ENCODE results near the gene SMAD6. TPM values are rescaled to one million over a fixed set of nuclear protein-coding genes. Genes with fewer than 3 reads are reported as not detected.

SMAD6 gene
- polyA plus RNA-seq, 1 of the 3 experiments (the other 2 are of a cell fraction): 4.5 TPM

- TF ChIP-seq PBX3 (IDR thresholded peaks at IDR 0.05): no peak
These were observed 120.5 kb downstream of the SMAD6 start (continued) for GRCh38 chr15:66822576-66822975.

- DNase-seq: no peak
- Histone ChIP-seq H3K9ac (no peak overlapping the region), H3K4me2 (no peak overlapping the region), H3K27me3 (ENCODE audit: insufficient read depth) (no peaks in the 10 kb centered on the region), H4K20me1 (ENCODE audit: insufficient read depth) (no peaks in the 10 kb centered on the region), H3K4me1 (ENCODE audit: control insufficient read depth in 1 of 2, insufficient read depth in 2 of 2, low read depth in 1 of 2, low read length in 1 of 2) (peaks cover 6 to 14% of the 10 kb centered on the region in 2 experiments; a peak in 3 of 4 replicates), H3K79me2 (ENCODE audit: insufficient read depth) (no peaks in the 10 kb centered on the region), H3K9me3 (no peaks in the 10 kb centered on the region), H3K27ac (ENCODE audit: low read depth in 2 of 2, low read length in 1 of 2) (no peak overlapping the region), H3F3A (replicated peaks; ENCODE audit: insufficient read depth) (no peaks in the 10 kb centered on the region), H3K36me3 (replicated peaks in 1 of 2; ENCODE audit: control insufficient read depth in 1 of 2, insufficient read depth in 2 of 2, low read length in 1 of 2) (no peaks in the 10 kb centered on the region), H3K4me3 (ENCODE audit: low read depth in 2 of 2, low read length in 1 of 2) (no peak overlapping the region), H2AFZ (ENCODE audit: low read depth) (no peak overlapping the region), H3K9me2 (no peaks in the 10 kb centered on the region)
- CTCF ChIA-PET: interaction anchor here (1.1 to 2.1 kb wide), 3 partner anchors 13 to 49 kb away, joined by 3 to 4 read pairs (median 4); no protein-coding TSS in a partner anchor
- 93% methylated on average over 9 of the region's 9 CpGs for WGBS (ENCODE audit: low lambda C conversion rate)
- no peak for TF ChIP-seq FOXJ3 (CRISPR knock-in tag; IDR thresholded peaks at IDR 0.05)
- TF ChIP-seq GABPA (IDR thresholded peaks at IDR 0.05; ENCODE audit: low read depth): no peak
- TF ChIP-seq SMC3 (IDR thresholded peaks at IDR 0.05; ENCODE audit: low read depth, low read length): no peak
- no peak for TF ChIP-seq TCF12 (IDR thresholded peaks at IDR 0.05)
- POLR2A ChIA-PET: no interaction called here
These were observed 121.6 kb downstream of the SMAD6 start for GRCh38 chr15:66823601-66824000.

- ChIA-PET CTCF (interaction anchor here (1.2 to 3.0 kb wide), 4 partner anchors 12 to 35 kb away, joined by 3 to 20 read pairs (median 4); no protein-coding TSS in a partner anchor), POLR2A (no interaction called here)
- H3K9me2 ChIP-seq: no peaks in the 10 kb centered on the region
- H3K27me3 ChIP-seq (ENCODE audit: insufficient read depth): no peaks in the 10 kb centered on the region
- H3K9ac ChIP-seq: no peak overlapping the region
- WGBS (ENCODE audit: low lambda C conversion rate): 71% methylated on average over 3 of the region's 3 CpGs
- H2AFZ ChIP-seq (ENCODE audit: low read depth): no peak overlapping the region
- no peaks in the 10 kb centered on the region for H3F3A ChIP-seq (replicated peaks; ENCODE audit: insufficient read depth)
- no peaks in the 10 kb centered on the region for H3K36me3 ChIP-seq (replicated peaks in 1 of 2; ENCODE audit: control insufficient read depth in 1 of 2, insufficient read depth in 2 of 2, low read length in 1 of 2)
- H4K20me1 ChIP-seq (ENCODE audit: insufficient read depth): no peaks in the 10 kb centered on the region
- no peak overlapping the region for H3K4me3 ChIP-seq (ENCODE audit: low read depth in 2 of 2, low read length in 1 of 2)
- H3K4me1 ChIP-seq (ENCODE audit: control insufficient read depth in 1 of 2, insufficient read depth in 2 of 2, low read depth in 1 of 2, low read length in 1 of 2): peaks cover 7 to 12% of the 10 kb centered on the region in 2 experiments; a peak in 3 of 4 replicates
- no peak for DNase-seq
- TF ChIP-seq MXI1 (IDR thresholded peaks at IDR 0.05; ENCODE audit: low read depth, low read length): no peak
- TF ChIP-seq JUND (IDR thresholded peaks at IDR 0.05): no peak
- TF ChIP-seq NFIC (IDR thresholded peaks at IDR 0.05; ENCODE audit: borderline replicate concordance): no peak
- TF ChIP-seq FOXJ3 (CRISPR knock-in tag; IDR thresholded peaks at IDR 0.05): no peak
- TF ChIP-seq SMC3 (IDR thresholded peaks at IDR 0.05; ENCODE audit: low read depth, low read length): no peak
- TF ChIP-seq GATA2 (CRISPR knock-in tag; IDR thresholded peaks at IDR 0.05): no peak
- TF ChIP-seq ZBTB33 (IDR thresholded peaks at IDR 0.05; ENCODE audit: borderline replicate concordance, low read depth): no peak
- TF ChIP-seq TAF1 (IDR thresholded peaks at IDR 0.05; ENCODE audit: borderline replicate concordance, low read depth, low read length): no peak
- no peak overlapping the region for H3K27ac ChIP-seq (ENCODE audit: low read depth in 2 of 2, low read length in 1 of 2)
- H3K4me2 ChIP-seq: no peak overlapping the region
- H3K9me3 ChIP-seq: no peaks in the 10 kb centered on the region
- no peaks in the 10 kb centered on the region for H3K79me2 ChIP-seq (ENCODE audit: insufficient read depth)
These were observed 122.4 kb downstream of the SMAD6 start for GRCh38 chr15:66824424-66824823.

All from SK-N-SH (cell line).